Stimulated activated CD8-positive, alpha-beta memory T cell treated with anti-CD3 and anti-CD28 coated beads, Interleukin-15, amount 100 ng/mL, for 24 hours (primary cell): ENCODE data around the gene TFAP2C.

Experiments
- DNase-seq: peaks from one replicate; pipeline ENCODE4 v3.0.0-alpha.2; 2020; ENCODE audit warnings: low read depth

The TFAP2C gene

GRCh38 chr20:56628873-56629463 lies at the start of gene TFAP2C:
TFAP2C (plus strand) TSS chr20:56629306; CDS start chr20:56629545, 239 bp downstream.
- no peak for DNase-seq

GRCh38 chr20:56580226-56580625 lies 48.9 kb upstream of the TFAP2C start:
- no peak for DNase-seq

- DNase-seq = no peak
Measured at GRCh38 chr20:56581701-56582100, 47.4 kb upstream of the TFAP2C start.

GRCh38 chr20:56582542-56582941 lies 46.6 kb upstream of the TFAP2C start:
- DNase-seq = no peak

- no peak for DNase-seq
Measured at GRCh38 chr20:56584916-56585315, 44.2 kb upstream of the TFAP2C start.

GRCh38 chr20:56587307-56588041 lies 41.6 kb upstream of the TFAP2C start:
- no peak for DNase-seq

GRCh38 chr20:56588996-56589395 lies 40.1 kb upstream of the TFAP2C start:
- no peak for DNase-seq

- no peak for DNase-seq
Measured at GRCh38 chr20:56589633-56590032, 39.5 kb upstream of the TFAP2C start.

- DNase-seq = no peak
Measured at GRCh38 chr20:56590888-56591287, 38.2 kb upstream of the TFAP2C start.

GRCh38 chr20:56592211-56592610 lies 36.9 kb upstream of the TFAP2C start:
- no peak for DNase-seq

- no peak for DNase-seq
Measured at GRCh38 chr20:56592817-56593216, 36.3 kb upstream of the TFAP2C start.

GRCh38 chr20:56595746-56596475 lies 33.2 kb upstream of the TFAP2C start:
- DNase-seq = no peak

- DNase-seq = no peak
Measured at GRCh38 chr20:56601166-56601565, 27.9 kb upstream of the TFAP2C start.

- DNase-seq = no peak
Measured at GRCh38 chr20:56604673-56605072, 24.4 kb upstream of the TFAP2C start.

- DNase-seq = no peak
Measured at GRCh38 chr20:56605261-56605996, 23.7 kb upstream of the TFAP2C start.

GRCh38 chr20:56606174-56606945 lies 22.7 kb upstream of the TFAP2C start:
- DNase-seq = no peak

- DNase-seq = no peak
Measured at GRCh38 chr20:56607061-56607704, 21.9 kb upstream of the TFAP2C start.

GRCh38 chr20:56608376-56608775 lies 20.7 kb upstream of the TFAP2C start:
- no peak for DNase-seq

- DNase-seq = no peak
Measured at GRCh38 chr20:56609321-56609720, 19.8 kb upstream of the TFAP2C start.

GRCh38 chr20:56610098-56610497 lies 19.0 kb upstream of the TFAP2C start:
- no peak for DNase-seq

- DNase-seq = no peak
Measured at GRCh38 chr20:56614196-56614595, 14.9 kb upstream of the TFAP2C start.
